H1 (cell line): Measurements from ENCODE around the gene SH3BP2. TPM values are rescaled to one million over a fixed set of nuclear protein-coding genes. Genes with fewer than 3 reads are reported as not detected.

ENCODE experiments used
- CTCF ChIA-PET: fragments of 300-600 bp; sonication (Branson Sonifier 250); formaldehyde crosslinking; loops from one replicate; lab custom pipeline; 2021; ENCODE audit not compliant: partially characterized antibody; lab: Charles Lee
- POLR2A ChIA-PET: fragments of 300-600 bp; sonication (Branson Sonifier 250); formaldehyde crosslinking; loops from one replicate; lab custom pipeline; 2021; ENCODE audit warnings: inconsistent platforms; ENCODE audit not compliant: partially characterized antibody; lab: Charles Lee
- DNase-seq, 2 experiments: peaks; one replicate each; pipeline versions ENCODE4 v3.0.0 to v3.0.0-alpha.2; 2010 to 2022; ENCODE audit warnings: low spot score in 2 of 2, low read depth in 1 of 2, mixed read lengths in 1 of 2
- FAIRE-seq: peaks from 2 replicates; lab custom pipeline; 2011; peaks lifted over from hg19 to GRCh38; lab: Jason Lieb, UNC
- H2AFZ ChIP-seq: 2 replicates; pipeline ENCODE4 v1.8.1; 2012; ENCODE audit warnings: low read length, inconsistent platforms
- H2AK5ac ChIP-seq: 2 replicates; pipeline ENCODE4 v1.6.1; 2013; ENCODE audit warnings: low read depth, low read length
- H2BK120ac ChIP-seq: replicated peaks from 2 replicates; pipeline ENCODE3; 2013; ENCODE audit warnings: low read depth, low read length, inconsistent platforms
- H2BK12ac ChIP-seq: 2 replicates; pipeline ENCODE4 v1.6.1; 2013; ENCODE audit warnings: low read depth, low read length
- H2BK15ac ChIP-seq: 2 replicates; pipeline ENCODE4 v1.6.1; 2013; ENCODE audit warnings: low read length
- H2BK20ac ChIP-seq: 2 replicates; pipeline ENCODE4 v1.6.1; 2013; ENCODE audit warnings: low read length
- H2BK5ac ChIP-seq: 2 replicates; pipeline ENCODE4 v1.6.1; 2013; ENCODE audit warnings: low read depth, low read length
- H3K14ac ChIP-seq: 2 replicates; pipeline ENCODE4 v1.6.1; 2013; ENCODE audit warnings: inconsistent platforms; ENCODE audit not compliant: insufficient read length
- H3K18ac ChIP-seq: 2 replicates; pipeline ENCODE4 v1.6.1; 2013; ENCODE audit warnings: low read length; ENCODE audit errors: extremely low read depth
- H3K23ac ChIP-seq: 2 replicates; pipeline ENCODE4 v1.6.1; 2013; ENCODE audit warnings: inconsistent platforms; ENCODE audit not compliant: insufficient read length
- H3K23me2 ChIP-seq: 2 replicates; pipeline ENCODE4 v1.6.1; 2013; ENCODE audit warnings: low read depth, low read length
- H3K27ac ChIP-seq: 2 replicates; pipeline ENCODE4 v1.6.1; 2011; ENCODE audit warnings: low read depth, low read length, inconsistent platforms
- H3K27me3 ChIP-seq, 4 experiments: replicated peaks in 1 of 4; 1 replicate in 1 of 4; 2 replicates in 3 of 4; pipeline versions ENCODE4 v1.6.1 to v1.8.1; 2011 to 2013; ENCODE audit warnings: low read length in 3 of 4, mild to moderate bottlenecking in 3 of 4, inconsistent platforms in 2 of 4, mixed read lengths in 2 of 4, moderate library complexity in 1 of 4; ENCODE audit not compliant: control insufficient read depth in 3 of 4, insufficient read depth in 3 of 4; ENCODE audit errors: extremely low read depth in 1 of 4
- H3K36me3 ChIP-seq, 4 experiments: 2 replicates each; pipeline versions ENCODE4 v1.6.1 to v1.8.1; 2011 to 2013; ENCODE audit warnings: mild to moderate bottlenecking in 4 of 4, low read length in 3 of 4, moderate library complexity in 2 of 4, control low read depth in 1 of 4, inconsistent platforms in 1 of 4; ENCODE audit not compliant: insufficient read depth in 4 of 4, control insufficient read depth in 2 of 4
- H3K4ac ChIP-seq: replicated peaks from 2 replicates; pipeline ENCODE3; 2013; ENCODE audit warnings: low read length, low read depth, mixed read lengths, inconsistent platforms; ENCODE audit not compliant: insufficient read length
- H3K4me1 ChIP-seq, 4 experiments: replicated peaks in 1 of 4; 1 replicate in 1 of 4; 2 replicates in 3 of 4; pipeline versions ENCODE4 v1.6.1 to v1.8.1; 2011 to 2013; ENCODE audit warnings: low read length in 3 of 4, inconsistent platforms in 2 of 4, mixed read lengths in 1 of 4; ENCODE audit not compliant: insufficient read depth in 4 of 4, control insufficient read depth in 3 of 4
- H3K4me2 ChIP-seq, 2 experiments: 2 replicates each; pipeline versions ENCODE4 v1.6.1 to v1.8.1; 2011 to 2013; ENCODE audit warnings: low read depth in 2 of 2, low read length in 2 of 2, control low read depth in 1 of 2, inconsistent platforms in 1 of 2, mild to moderate bottlenecking in 1 of 2; ENCODE audit not compliant: insufficient read depth in 1 of 2
- H3K4me3 ChIP-seq, 4 experiments: fragments of 200-600, 300-600 bp in 1 of 4; sonication (generic), shearing (Covaris generic), sonication (Bioruptor Twin) in 1 of 4; 2 replicates each; pipeline versions ENCODE4 v1.5.1 to v1.8.1; 2011 to 2016; ENCODE audit warnings: low read length in 4 of 4, low read depth in 3 of 4, control low read depth in 2 of 4, inconsistent platforms in 2 of 4, mild to moderate bottlenecking in 2 of 4, mixed read lengths in 1 of 4, moderate library complexity in 1 of 4; ENCODE audit not compliant: insufficient read depth in 2 of 4; ENCODE audit errors: extremely low read depth in 1 of 4
- H3K56ac ChIP-seq: replicated peaks from 2 replicates; pipeline ENCODE3; 2013; ENCODE audit warnings: low read depth, mild to moderate bottlenecking, mixed read lengths, low read length, inconsistent platforms; ENCODE audit not compliant: insufficient read length
- H3K79me1 ChIP-seq: 2 replicates; pipeline ENCODE4 v1.6.1; 2013; ENCODE audit warnings: low read depth, low read length, control low read depth
- H3K79me2 ChIP-seq, 2 experiments: 2 replicates each; pipeline versions ENCODE4 v1.6.1 to v1.8.1; 2012 to 2013; ENCODE audit warnings: low read length in 2 of 2, mild to moderate bottlenecking in 2 of 2, inconsistent platforms in 1 of 2; ENCODE audit not compliant: insufficient read depth in 2 of 2, control insufficient read depth in 1 of 2
- H3K9ac ChIP-seq, 4 experiments: replicated peaks in 1 of 4; 1 replicate in 1 of 4; 2 replicates in 3 of 4; pipeline versions ENCODE4 v1.6.1 to v1.8.1; 2011 to 2013; ENCODE audit warnings: low read depth in 3 of 4, low read length in 3 of 4, control low read depth in 2 of 4, mild to moderate bottlenecking in 2 of 4, moderate library complexity in 2 of 4, inconsistent platforms in 1 of 4; ENCODE audit errors: extremely low read depth in 1 of 4
- H3K9me3 ChIP-seq, 2 experiments: 2 replicates each; pipeline versions ENCODE4 v1.6.1 to v1.8.1; 2012 to 2013; ENCODE audit warnings: mild to moderate bottlenecking in 2 of 2, moderate library complexity in 2 of 2, control low read depth in 1 of 2, inconsistent platforms in 1 of 2, low read depth in 1 of 2, low read length in 1 of 2, mixed read lengths in 1 of 2; ENCODE audit not compliant: insufficient read depth in 2 of 2
- H4K20me1 ChIP-seq, 2 experiments: replicated peaks in 1 of 2; 2 replicates each; pipeline versions ENCODE3 to v1.8.1; 2011 to 2013; ENCODE audit warnings: inconsistent platforms in 2 of 2, low read length in 2 of 2, mild to moderate bottlenecking in 1 of 2; ENCODE audit not compliant: insufficient read depth in 2 of 2, control insufficient read depth in 1 of 2
- H4K5ac ChIP-seq: 2 replicates; pipeline ENCODE4 v1.6.1; 2013; ENCODE audit warnings: low read length, low read depth, mixed read lengths, inconsistent platforms; ENCODE audit not compliant: insufficient read length
- H4K8ac ChIP-seq: 2 replicates; pipeline ENCODE4 v1.8.0; 2013; ENCODE audit warnings: mild to moderate bottlenecking, moderate library complexity, low read length, inconsistent platforms; ENCODE audit not compliant: insufficient read depth; ENCODE audit errors: extremely low read depth
- H4K91ac ChIP-seq: replicated peaks from 2 replicates; pipeline ENCODE3; 2013; ENCODE audit warnings: low read length, mixed read lengths, inconsistent platforms; ENCODE audit not compliant: insufficient read length
- CBX5 ChIP-seq: fragments of 300-800, 300-1000 bp; sonication (generic); IDR thresholded peaks from 2 replicates; pipeline ENCODE4 v1.7.1; 2016; ENCODE audit warnings: antibody characterized with exemption, low read length, low read depth
- GABPA ChIP-seq: IDR thresholded peaks from 2 replicates; pipeline ENCODE4 v1.6.1; 2011; ENCODE audit warnings: mild to moderate bottlenecking, low read length, moderate library complexity, borderline replicate concordance; ENCODE audit not compliant: insufficient read depth
- HDAC2 ChIP-seq, 2 experiments: fragments of 300-600 bp in 1 of 2; sonication (generic) in 1 of 2; IDR thresholded peaks; 2 replicates each; pipeline ENCODE4 v1.6.1; 2011 to 2012; ENCODE audit warnings: low read depth in 2 of 2, low read length in 2 of 2, mild to moderate bottlenecking in 2 of 2, moderate library complexity in 2 of 2, borderline replicate concordance in 1 of 2, inconsistent platforms in 1 of 2
- POLR2A ChIP-seq, 2 experiments: IDR thresholded peaks; 1 replicate in 1 of 2; 2 replicates in 1 of 2; pipeline ENCODE4 v1.6.1; 2011; ENCODE audit warnings: low read depth in 2 of 2, low read length in 2 of 2, mild to moderate bottlenecking in 2 of 2; ENCODE audit errors: control extremely low read depth in 1 of 2
- POU5F1 ChIP-seq: IDR thresholded peaks from 2 replicates; pipeline ENCODE4 v1.6.1; 2011; ENCODE audit warnings: low read depth, mild to moderate bottlenecking, low read length, moderate library complexity
- SP2 ChIP-seq: IDR thresholded peaks from 2 replicates; pipeline ENCODE4 v1.6.1; 2012; ENCODE audit warnings: mild to moderate bottlenecking, low read length, inconsistent platforms
- TBP ChIP-seq: IDR thresholded peaks from 2 replicates; pipeline ENCODE4 v1.6.1; 2011; ENCODE audit warnings: low read depth, low read length, improper control_type of control experiment
- ZNF274 ChIP-seq: IDR thresholded peaks from 2 replicates; pipeline ENCODE4 v1.7.0; 2012; ENCODE audit warnings: low read length, borderline replicate concordance; ENCODE audit errors: extremely low read depth
- WGBS, 2 experiments: shearing (Covaris generic) in 1 of 2; methylation state at CpG; one replicate each; pipeline versions ENCODE4 v1.1.6 to v1.1.7; 2013 to 2015; ENCODE audit warnings: low lambda C conversion rate in 2 of 2, mixed read lengths in 2 of 2, inconsistent platforms in 1 of 2, low coverage in 1 of 2, missing lambda C conversion rate in 1 of 2; ENCODE audit not compliant: insufficient replicate concordance in 2 of 2, insufficient coverage in 1 of 2, insufficient read length in 1 of 2; ENCODE audit errors: extremely low coverage in 1 of 2, missing lambda C conversion rate in 1 of 2; 5-methylcytosine and 5-hydroxymethylcytosine counted together
- polyA plus RNA-seq, 7 experiments: library from polyadenylated mRNA; depleted of rRNA in 3 of 7; stranded (reverse) in 5 of 7; unstranded in 2 of 7; fragments of >200 nt in 5 of 7; fragments of 200-250 nt in 2 of 7; gene quantifications; 1 replicate in 5 of 7; 2 replicates in 1 of 7; 4 replicates in 1 of 7; pipeline versions ENCODE4 v1.2.1 to v1.2.3, GENCODE V29; 2011 to 2013; ENCODE audit warnings: missing spikeins in 2 of 7, mixed read lengths in 2 of 7
- total RNA-seq: library from RNA; stranded (reverse); fragmentation: NEBNext Ultra II Directional; extraction: Animal tissue kit (Norgen Biotek cat#: 25700); gene quantifications from 2 replicates; pipeline ENCODE4 v1.2.1, GENCODE V29; 2021

Gene SH3BP2
- total and polyA plus RNA-seq, 2 of the 8 experiments (the other 6 are each of a cell fraction or from before 2014, with no cell fraction given), result 27.4 to 31.4 TPM

DNA sequence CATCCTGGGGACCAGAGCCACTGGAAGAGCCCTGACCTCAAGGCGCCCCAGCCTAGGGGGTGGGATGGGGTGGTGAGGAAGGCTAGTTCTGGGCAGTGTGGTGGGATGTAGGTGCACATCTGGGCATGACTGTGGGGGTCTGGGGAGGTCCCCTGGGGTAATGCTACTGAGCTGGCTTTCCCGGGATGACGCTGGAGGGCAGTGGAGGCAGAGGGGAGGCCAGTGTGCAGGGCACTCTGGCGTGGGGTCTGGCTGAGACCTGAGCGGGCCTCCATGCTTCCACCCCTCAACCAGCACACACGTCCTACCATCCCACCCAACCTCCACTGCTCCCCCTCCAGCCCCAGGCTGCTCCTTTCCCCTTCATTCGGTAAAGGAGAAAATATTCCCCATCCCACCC is 4.8 kb upstream of the SH3BP2 start:
- Histone ChIP-seq H2BK15ac (no peak overlapping the region), H2BK12ac (no peak overlapping the region; the same call in 1 of the 2 replicates), H2BK120ac (no peak overlapping the region), H2AFZ (no peak overlapping the region), H3K4me2 (no peak overlapping the region), H4K8ac (peak overlapping the region; percentile 85; the same call in 1 of the 2 replicates), H3K4me1 (peaks cover 0 to 13% (median 7%) of the 10 kb centered on the region in 4 experiments; a peak in 5 of 7 replicates), H3K36me3 (no peaks in the 10 kb centered on the region), H2BK5ac (no peak overlapping the region), H4K20me1 (no peaks in the 10 kb centered on the region), H3K23ac (no peak overlapping the region), H3K9me3 (no peaks in the 10 kb centered on the region; a peak in 1 of 4 replicates), H3K4me3 (no peak overlapping the region), H3K9ac (no peak overlapping the region), H3K79me2 (no peaks in the 10 kb centered on the region), H4K5ac (no peak overlapping the region), H3K4ac (no peak overlapping the region), H3K27ac (no peak overlapping the region), H2AK5ac (no peak overlapping the region; the same call in 1 of the 2 replicates), H3K14ac (no peak overlapping the region), H3K18ac (no peak overlapping the region), H2BK20ac (no peak overlapping the region), H3K79me1 (no peaks in the 10 kb centered on the region), H3K23me2 (no peaks in the 10 kb centered on the region; the same call in 1 of the 2 replicates), H4K91ac (peak overlapping the region; percentile 47), H3K27me3 (peaks cover 0 to 8% (median 5%) of the 10 kb centered on the region in 4 experiments; a peak in 2 of 7 replicates), H3K56ac (no peak overlapping the region)
- WGBS, 2 experiments, result 88% methylated on average over 7 of the region's 7 CpGs; no CpG with 5 or more reads in 1 of the 2 experiments
- DNase-seq (no peak), FAIRE-seq (no peak)
- ChIA-PET CTCF (interaction anchor here (0.9 to 1.3 kb wide), 5 partner anchors 10 to 27 kb away, joined by 3 to 5 read pairs (median 3); no protein-coding TSS in a partner anchor), POLR2A (interaction anchor here (1.2 to 1.3 kb wide), 2 partner anchors 9 to 31 kb away, joined by 3 read pairs; no protein-coding TSS in a partner anchor)
- TF ChIP-seq SP2, result no peak
- TF ChIP-seq TBP, result no peak
- TF ChIP-seq HDAC2 (IDR thresholded peaks at IDR 0.05; ENCODE audit: borderline replicate concordance in 1 of 2, low read depth in 2 of 2, low read length in 2 of 2), result no peak
- no peak for TF ChIP-seq ZNF274
- TF ChIP-seq POLR2A (IDR thresholded peaks at IDR 0.05; ENCODE audit: control extremely low read depth in 1 of 2, low read depth in 2 of 2, low read length in 2 of 2), result no peak
- TF ChIP-seq POU5F1, result no peak
- TF ChIP-seq CBX5, result no peak
- no peak for TF ChIP-seq GABPA
